Glutamatergic neuron (in vitro differentiated cells): Measurements from ENCODE around the gene AP4S1. TPM values are rescaled to one million over a fixed set of nuclear protein-coding genes. Genes with fewer than 3 reads are reported as not detected.
"Not testable (repeated sequence)": the region's sequence is repeated elsewhere in the genome, so short reads cannot be mapped to it uniquely, and the experiment has no call there.

Experiments
- DNase-seq: peaks from one replicate; pipeline ENCODE4 v3.0.0; 2022
- H3K27ac Mint-ChIP-seq: one replicate; pipeline ENCODE4 v1.8.0; 2020; ENCODE audit warnings: mild to moderate bottlenecking, mixed read lengths, inconsistent platforms; ENCODE audit not compliant: unreplicated experiment
- H3K27me3 Mint-ChIP-seq: one replicate; pipeline ENCODE4 v1.8.0; 2020; ENCODE audit warnings: mild to moderate bottlenecking, moderate library complexity, mixed read lengths, inconsistent platforms; ENCODE audit not compliant: unreplicated experiment
- H3K36me3 Mint-ChIP-seq: one replicate; pipeline ENCODE4 v1.8.0; 2020; ENCODE audit warnings: mild to moderate bottlenecking, mixed read lengths, inconsistent platforms; ENCODE audit not compliant: unreplicated experiment
- H3K4me1 Mint-ChIP-seq: one replicate; pipeline ENCODE4 v1.8.0; 2020; ENCODE audit warnings: mild to moderate bottlenecking, low read depth, mixed read lengths, inconsistent platforms; ENCODE audit not compliant: unreplicated experiment
- H3K4me3 Mint-ChIP-seq: one replicate; pipeline ENCODE4 v1.8.0; 2020; ENCODE audit warnings: mild to moderate bottlenecking, mixed read lengths, inconsistent platforms; ENCODE audit not compliant: unreplicated experiment
- H3K9me3 Mint-ChIP-seq: one replicate; pipeline ENCODE4 v1.8.0; 2020; ENCODE audit warnings: mild to moderate bottlenecking, moderate library complexity, mixed read lengths, inconsistent platforms; ENCODE audit not compliant: unreplicated experiment
- CTCF ChIP-seq: fragments of 200-600 bp; sonication (generic); IDR thresholded peaks from one replicate; pipeline ENCODE4 v1.5.0; 2021; ENCODE audit not compliant: partially characterized antibody, unreplicated experiment
- total RNA-seq: library from RNA; stranded (reverse); fragmentation: NEBNext Ultra II Directional; extraction: Animal tissue kit (Norgen Biotek cat#: 25700); gene quantifications from one replicate; pipeline ENCODE4 v1.2.1, GENCODE V29; 2021; ENCODE audit not compliant: unreplicated experiment

Gene AP4S1
- total RNA-seq, 1 donor from 2014 or later, result 6.9 TPM

GRCh38 chr14:31080056-31080455 lies 54.6 kb downstream of the AP4S1 start:
- Mint-ChIP-seq H3K36me3 (peaks cover 3% of the 10 kb centered on the region), H3K4me3 (no peak overlapping the region), H3K9me3 (no peaks in the 10 kb centered on the region), H3K27ac (no peak overlapping the region), H3K27me3 (no peaks in the 10 kb centered on the region), H3K4me1 (peaks cover 2% of the 10 kb centered on the region)
- no peak for TF ChIP-seq CTCF
- DNase-seq, result no peak

- Mint-ChIP-seq H3K4me1 (peaks cover 2% of the 10 kb centered on the region), H3K27me3 (no peaks in the 10 kb centered on the region), H3K36me3 (no peaks in the 10 kb centered on the region), H3K4me3 (no peak overlapping the region), H3K27ac (no peak overlapping the region), H3K9me3 (no peaks in the 10 kb centered on the region)
- TF ChIP-seq CTCF, result no peak
- DNase-seq, result no peak
Measured at GRCh38 chr14:31080484-31080883, 55.0 kb downstream of the AP4S1 start.

GRCh38 chr14:31083781-31084180 lies 58.3 kb downstream of the AP4S1 start:
- DNase-seq, result no peak
- TF ChIP-seq CTCF, result no peak
- H3K27me3 Mint-ChIP-seq, result no peaks in the 10 kb centered on the region
- no peaks in the 10 kb centered on the region for H3K36me3 Mint-ChIP-seq
- no peak overlapping the region for H3K27ac Mint-ChIP-seq
- no peaks in the 10 kb centered on the region for H3K9me3 Mint-ChIP-seq
- H3K4me1 Mint-ChIP-seq, result peaks cover 2% of the 10 kb centered on the region
- no peak overlapping the region for H3K4me3 Mint-ChIP-seq

- no peak for DNase-seq
- no peak for TF ChIP-seq CTCF
- Mint-ChIP-seq H3K4me3 (no peak overlapping the region), H3K9me3 (no peaks in the 10 kb centered on the region), H3K36me3 (no peaks in the 10 kb centered on the region), H3K27me3 (no peaks in the 10 kb centered on the region), H3K27ac (no peak overlapping the region), H3K4me1 (peaks cover 2% of the 10 kb centered on the region)
Measured at GRCh38 chr14:31084385-31084784, 58.9 kb downstream of the AP4S1 start.

- Mint-ChIP-seq H3K27ac (no peak overlapping the region), H3K9me3 (no peaks in the 10 kb centered on the region), H3K36me3 (no peaks in the 10 kb centered on the region), H3K27me3 (no peaks in the 10 kb centered on the region), H3K4me3 (no peak overlapping the region), H3K4me1 (peaks cover 2% of the 10 kb centered on the region)
- no peak for TF ChIP-seq CTCF
- no peak for DNase-seq
Measured at GRCh38 chr14:31085027-31085426, 59.6 kb downstream of the AP4S1 start.

GRCh38 chr14:31086466-31086865 lies 61.0 kb downstream of the AP4S1 start:
- H3K9me3 Mint-ChIP-seq, H3K27me3 Mint-ChIP-seq, H3K4me1 Mint-ChIP-seq, H3K36me3 Mint-ChIP-seq, H3K4me3 Mint-ChIP-seq, H3K27ac Mint-ChIP-seq, DNase-seq: not testable (repeated sequence)
